Measurements from ENCODE around the gene SLC22A2. TPM values are rescaled to one million over a fixed set of nuclear protein-coding genes. Genes with fewer than 3 reads are reported as not detected.

SLC22A2 gene
- total RNA-seq, 3 donors from 2014 or later (not counting 1 experiment from before 2014, with no cell fraction given) = not detected

GRCh38 chr6:160265869-160266476 is 7.4 kb upstream of the SLC22A2 start:
- Histone ChIP-seq H3K4me1 (ENCODE audit: control insufficient read depth, insufficient read depth, low read length) (no peaks in the 10 kb centered on the region), H3K4me3 (ENCODE audit: low read length) (no peak overlapping the region), H3K27ac (ENCODE audit: low read length) (no peak overlapping the region), H3K36me3 (ENCODE audit: control insufficient read depth, insufficient read depth, low read length) (no peaks in the 10 kb centered on the region), H3K9me3 (ENCODE audit: control insufficient read depth, insufficient read depth, low read length) (no peaks in the 10 kb centered on the region), H3K27me3 (ENCODE audit: control insufficient read depth, insufficient read depth, low read length) (no peaks in the 10 kb centered on the region)
- no peak for DNase-seq
- no peak for TF ChIP-seq CTCF (IDR thresholded peaks at IDR 0.05)
- Mint-ChIP-seq H3K4me3 (no peak overlapping the region), H3K27me3 (ENCODE audit: low read depth in 2 of 2) (peaks cover 5 to 23% of the 10 kb centered on the region in 2 donors), H3K4me1 (peaks cover 7 to 12% of the 10 kb centered on the region in 2 donors), H3K9me3 (no peaks in the 10 kb centered on the region), H3K27ac (no peak overlapping the region), H3K36me3 (no peaks in the 10 kb centered on the region)
- intact Hi-C loops (cut with micrococcal nuclease) = no loop called here
- ATAC-seq = no peak
- 62% methylated on average over 6 of the region's 6 CpGs for WGBS (ENCODE audit: insufficient coverage)

GRCh38 chr6:160264061-160264612 is 5.5 kb upstream of the SLC22A2 start:
- H3K4me1 Mint-ChIP-seq = peaks cover 7 to 12% of the 10 kb centered on the region in 2 donors
- H3K4me3 ChIP-seq (ENCODE audit: low read length) = no peak overlapping the region
- 79% methylated on average over 7 of the region's 7 CpGs for WGBS (ENCODE audit: insufficient coverage)
- peaks cover 8 to 40% of the 10 kb centered on the region in 2 donors for H3K27me3 Mint-ChIP-seq (ENCODE audit: low read depth in 2 of 2)
- no peak overlapping the region for H3K4me3 Mint-ChIP-seq
- no peaks in the 10 kb centered on the region for H3K36me3 Mint-ChIP-seq
- no peaks in the 10 kb centered on the region for H3K36me3 ChIP-seq (ENCODE audit: control insufficient read depth, insufficient read depth, low read length)
- no peak for DNase-seq
- no peak overlapping the region for H3K27ac Mint-ChIP-seq
- intact Hi-C loops (cut with micrococcal nuclease) = no loop called here
- no peaks in the 10 kb centered on the region for H3K9me3 ChIP-seq (ENCODE audit: control insufficient read depth, insufficient read depth, low read length)
- H3K9me3 Mint-ChIP-seq = no peaks in the 10 kb centered on the region
- no peak for TF ChIP-seq CTCF (IDR thresholded peaks at IDR 0.05)
- H3K4me1 ChIP-seq (ENCODE audit: control insufficient read depth, insufficient read depth, low read length) = no peaks in the 10 kb centered on the region
- H3K27me3 ChIP-seq (ENCODE audit: control insufficient read depth, insufficient read depth, low read length) = no peaks in the 10 kb centered on the region
- no peak overlapping the region for H3K27ac ChIP-seq (ENCODE audit: low read length)
- ATAC-seq = no peak

- DNase-seq (no peak), ATAC-seq (no peak)
- H3K36me3 ChIP-seq (ENCODE audit: control insufficient read depth, insufficient read depth, low read length) = no peaks in the 10 kb centered on the region
- no peak overlapping the region for H3K4me3 ChIP-seq (ENCODE audit: low read length)
- Mint-ChIP-seq H3K27me3 (ENCODE audit: low read depth in 2 of 2) (peaks cover 8 to 40% of the 10 kb centered on the region in 2 donors), H3K36me3 (no peaks in the 10 kb centered on the region), H3K4me1 (peaks cover 7 to 12% of the 10 kb centered on the region in 2 donors), H3K4me3 (no peak overlapping the region), H3K9me3 (no peaks in the 10 kb centered on the region), H3K27ac (no peak overlapping the region)
- H3K27me3 ChIP-seq (ENCODE audit: control insufficient read depth, insufficient read depth, low read length) = no peaks in the 10 kb centered on the region
- H3K9me3 ChIP-seq (ENCODE audit: control insufficient read depth, insufficient read depth, low read length) = no peaks in the 10 kb centered on the region
- intact Hi-C loops (cut with micrococcal nuclease) = no loop called here
- H3K4me1 ChIP-seq (ENCODE audit: control insufficient read depth, insufficient read depth, low read length) = no peaks in the 10 kb centered on the region
- no peak overlapping the region for H3K27ac ChIP-seq (ENCODE audit: low read length)
- 67% methylated on average over 7 of the region's 7 CpGs for WGBS (ENCODE audit: insufficient coverage)
- no peak for TF ChIP-seq CTCF (IDR thresholded peaks at IDR 0.05)
Measured at GRCh38 chr6:160263196-160263939, 4.7 kb upstream of the SLC22A2 start.
